Smooth muscle cell (in vitro differentiated cells): ENCODE data around the gene DLG5. TPM values are rescaled to one million over a fixed set of nuclear protein-coding genes. Genes with fewer than 3 reads are reported as not detected.
A peak's percentile ranks its signal among the peaks of the same experiment; 100 is the strongest.

Experiments used
- DNase-seq: peaks from one replicate; lab custom pipeline; 2025; ENCODE audit not compliant: unreplicated experiment; lab: John Stamatoyannopoulos, UW
- H2AFZ ChIP-seq: fragments of 200-600 bp; sonication (generic); 2 replicates; pipeline ENCODE4 v1.6.0; 2016; ENCODE audit warnings: antibody characterized with exemption, low read depth, mild to moderate bottlenecking
- H3F3A ChIP-seq: fragments of 200-600 bp; sonication (generic); 2 replicates; pipeline ENCODE4 v1.6.0; 2017; ENCODE audit warnings: antibody characterized with exemption, low read depth
- H3K27ac ChIP-seq: fragments of 200-600 bp; sonication (generic); 2 replicates; pipeline ENCODE4 v1.5.1; 2016; ENCODE audit warnings: low read depth, mild to moderate bottlenecking
- H3K27me3 ChIP-seq: fragments of 200-600 bp; sonication (generic); 2 replicates; pipeline ENCODE4 v1.6.1; 2016; ENCODE audit warnings: low read depth, mild to moderate bottlenecking
- H3K36me3 ChIP-seq: fragments of 200-600 bp; sonication (generic); 2 replicates; pipeline ENCODE4 v1.5.1; 2016; ENCODE audit warnings: low read depth
- H3K4me1 ChIP-seq: fragments of 200-600 bp; sonication (generic); 2 replicates; pipeline ENCODE4 v1.5.1; 2016; ENCODE audit warnings: low read depth
- H3K4me2 ChIP-seq: fragments of 200-600 bp; sonication (generic); 2 replicates; pipeline ENCODE4 v1.6.0; 2016; ENCODE audit warnings: mild to moderate bottlenecking
- H3K4me3 ChIP-seq: fragments of 200-600 bp; sonication (generic); 2 replicates; pipeline ENCODE4 v1.5.1; 2016; ENCODE audit warnings: mild to moderate bottlenecking
- H3K79me2 ChIP-seq: fragments of 200-600 bp; sonication (generic); 2 replicates; pipeline ENCODE4 v1.6.0; 2016; ENCODE audit warnings: low read depth, mild to moderate bottlenecking
- H3K9ac ChIP-seq: fragments of 200-600 bp; sonication (generic); 2 replicates; pipeline ENCODE4 v1.6.0; 2016; ENCODE audit warnings: low read depth
- H3K9me3 ChIP-seq: fragments of 200-600 bp; sonication (generic); replicated peaks from 2 replicates; pipeline ENCODE4 v1.5.1; 2016; ENCODE audit warnings: low read depth
- H4K20me1 ChIP-seq: fragments of 200-600 bp; sonication (generic); 2 replicates; pipeline ENCODE4 v1.6.0; 2016; ENCODE audit warnings: low read depth
- CTCF ChIP-seq: fragments of 200-600 bp; sonication (generic); IDR thresholded peaks from 2 replicates; pipeline ENCODE4 v1.5.1; 2017; ENCODE audit warnings: borderline replicate concordance, mild to moderate bottlenecking, antibody characterized with exemption; ENCODE audit not compliant: insufficient read depth, poor library complexity, severe bottlenecking
- WGBS: methylation state at CpG from one replicate; pipeline ENCODE4 v1.1.7; 2016; ENCODE audit warnings: low lambda C conversion rate; 5-methylcytosine and 5-hydroxymethylcytosine counted together
- polyA plus RNA-seq: library from polyadenylated mRNA; unstranded; fragments of >200 nt; fragmentation: Nextera tagmentation; extraction: Ambion mirVana; gene quantifications from 2 replicates; pipeline ENCODE4 v1.2.1, GENCODE V29; 2016
- total RNA-seq: library from RNA; depleted of rRNA; stranded (reverse); fragments of >200 nt; gene quantifications from 2 replicates; pipeline ENCODE4 v1.2.3, GENCODE V29; 2014

The DLG5 gene
- total and polyA plus RNA-seq, 2 experiments from 2014 or later: 11.3 to 21.8 TPM

GRCh38 chr10:77909021-77909748 lies 17.4 kb downstream of the DLG5 start:
- Histone ChIP-seq H3K9ac (no peak overlapping the region), H3K4me3 (peak overlapping the region; percentile 13), H3K36me3 (no peaks in the 10 kb centered on the region), H4K20me1 (peaks cover 100% of the 10 kb centered on the region), H3K4me2 (no peak overlapping the region), H3K27me3 (no peaks in the 10 kb centered on the region), H2AFZ (no peak overlapping the region), H3K79me2 (peaks cover 89% of the 10 kb centered on the region), H3F3A (no peaks in the 10 kb centered on the region), H3K9me3 (no peaks in the 10 kb centered on the region), H3K4me1 (peaks cover 9% of the 10 kb centered on the region), H3K27ac (peak overlapping the region; percentile 34)
- DNase-seq: no peak
- 82% methylated on average over 9 of the region's 9 CpGs for WGBS
- TF ChIP-seq CTCF: no peak

GRCh38 chr10:77907900-77908717 lies 18.4 kb downstream of the DLG5 start:
- Histone ChIP-seq H3K9me3 (no peaks in the 10 kb centered on the region), H3K4me2 (no peak overlapping the region), H4K20me1 (peaks cover 97% of the 10 kb centered on the region), H2AFZ (no peak overlapping the region), H3F3A (no peaks in the 10 kb centered on the region), H3K27ac (no peak overlapping the region), H3K4me3 (no peak overlapping the region), H3K27me3 (no peaks in the 10 kb centered on the region), H3K36me3 (no peaks in the 10 kb centered on the region), H3K4me1 (peaks cover 9% of the 10 kb centered on the region), H3K9ac (no peak overlapping the region), H3K79me2 (peaks cover 87% of the 10 kb centered on the region)
- peak; percentile 11 for TF ChIP-seq CTCF
- no peak for DNase-seq
- WGBS: 96% methylated on average over 9 of the region's 9 CpGs

- Histone ChIP-seq H3K27me3 (no peaks in the 10 kb centered on the region), H2AFZ (no peak overlapping the region), H3F3A (no peaks in the 10 kb centered on the region), H3K36me3 (no peaks in the 10 kb centered on the region), H3K9me3 (no peaks in the 10 kb centered on the region), H3K4me2 (no peak overlapping the region), H3K4me3 (no peak overlapping the region), H3K4me1 (peaks cover 9% of the 10 kb centered on the region), H3K27ac (no peak overlapping the region), H3K9ac (no peak overlapping the region), H4K20me1 (peaks cover 97% of the 10 kb centered on the region), H3K79me2 (peaks cover 85% of the 10 kb centered on the region)
- 95% methylated on average over 3 of the region's 3 CpGs for WGBS
- DNase-seq: no peak
- no peak for TF ChIP-seq CTCF
Observed at GRCh38 chr10:77907462-77907861, 19.1 kb downstream of the DLG5 start.
